Esophagus squamous epithelium (tissue), 4 donors: ENCODE results near the gene FKBP8.

Experiments used
- CTCF ChIP-seq, 6 experiments: fragments of 450-650 bp in 4 of 6; fragments of 200-600 bp in 2 of 6; sonication (generic) in 2 of 6; IDR thresholded peaks; one replicate each; pipeline ENCODE4 v1.5.1; 2016 to 2019; ENCODE audit warnings: antibody characterized with exemption in 6 of 6, mild to moderate bottlenecking in 4 of 6, moderate library complexity in 4 of 6
- POLR2A ChIP-seq, 4 donors: fragments of 450-650 bp; IDR thresholded peaks; one replicate each; pipeline ENCODE4 v1.6.1; 2017; ENCODE audit warnings: antibody characterized with exemption in 4 of 4, mild to moderate bottlenecking in 4 of 4, moderate library complexity in 3 of 4

GRCh38 chr19:18513868-18514267 lies 29.5 kb downstream of the FKBP8 start:
- TF ChIP-seq CTCF (IDR thresholded peaks at IDR 0.05) (no peak), POLR2A (IDR thresholded peaks at IDR 0.05) (no peak)
